ENCODE data around the gene NUMB. TPM values are rescaled to one million over a fixed set of nuclear protein-coding genes. Genes with fewer than 3 reads are reported as not detected.

Gene NUMB
- total RNA-seq, 2 donors from 2014 or later: 79.9 to 85.2 TPM

DNA sequence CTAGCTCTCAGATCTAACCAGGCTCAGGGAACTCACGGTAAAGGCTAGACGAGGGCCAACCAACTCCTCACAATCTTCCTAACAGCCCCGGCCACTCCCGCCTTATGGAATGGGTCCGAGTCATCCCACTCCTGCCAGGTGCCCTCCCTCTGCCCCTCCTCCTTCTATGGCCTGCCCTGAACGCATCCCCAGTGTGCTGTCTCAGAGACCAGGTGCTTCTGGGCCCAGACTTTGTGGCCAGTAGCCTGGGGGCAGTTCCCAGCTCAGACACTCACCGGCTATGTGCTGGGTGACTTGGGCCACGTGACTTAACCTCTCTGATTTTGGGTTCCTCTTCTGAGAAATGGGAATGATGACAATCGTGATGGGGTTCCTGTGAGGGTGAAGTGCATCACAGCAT, 198.5 kb downstream of the NUMB start:
- WGBS, 2 experiments (ENCODE audit: insufficient coverage in 1 of 2, insufficient read length in 1 of 2): 86 to 94% methylated on average over 3 to 9 of the region's 9 CpGs
- no peak overlapping the region for H3K27ac ChIP-seq (ENCODE audit: low read depth, low read length)
- Mint-ChIP-seq H3K4me3 (no peak overlapping the region), H3K9me3 (no peaks in the 10 kb centered on the region), H3K4me1 (no peaks in the 10 kb centered on the region), H3K27ac (no peak overlapping the region), H3K27me3 (ENCODE audit: insufficient read depth) (no peaks in the 10 kb centered on the region), H3K36me3 (ENCODE audit: low read depth) (peaks cover 2% of the 10 kb centered on the region)
- no peaks in the 10 kb centered on the region for H3K4me1 ChIP-seq (ENCODE audit: control insufficient read depth, insufficient read depth, low read length)
- no peak overlapping the region for H3K4me3 ChIP-seq (ENCODE audit: low read length)
- H3K27me3 ChIP-seq (ENCODE audit: control insufficient read depth, insufficient read depth, low read length, poor library complexity, severe bottlenecking): no peaks in the 10 kb centered on the region
- no peak overlapping the region for H3K9ac ChIP-seq (ENCODE audit: extremely low read depth, low read length, poor library complexity, severe bottlenecking)
- DNase-seq: no peak
- H3K36me3 ChIP-seq (ENCODE audit: control insufficient read depth, insufficient read depth, low read length): no peaks in the 10 kb centered on the region
- TF ChIP-seq, protein P1, sequence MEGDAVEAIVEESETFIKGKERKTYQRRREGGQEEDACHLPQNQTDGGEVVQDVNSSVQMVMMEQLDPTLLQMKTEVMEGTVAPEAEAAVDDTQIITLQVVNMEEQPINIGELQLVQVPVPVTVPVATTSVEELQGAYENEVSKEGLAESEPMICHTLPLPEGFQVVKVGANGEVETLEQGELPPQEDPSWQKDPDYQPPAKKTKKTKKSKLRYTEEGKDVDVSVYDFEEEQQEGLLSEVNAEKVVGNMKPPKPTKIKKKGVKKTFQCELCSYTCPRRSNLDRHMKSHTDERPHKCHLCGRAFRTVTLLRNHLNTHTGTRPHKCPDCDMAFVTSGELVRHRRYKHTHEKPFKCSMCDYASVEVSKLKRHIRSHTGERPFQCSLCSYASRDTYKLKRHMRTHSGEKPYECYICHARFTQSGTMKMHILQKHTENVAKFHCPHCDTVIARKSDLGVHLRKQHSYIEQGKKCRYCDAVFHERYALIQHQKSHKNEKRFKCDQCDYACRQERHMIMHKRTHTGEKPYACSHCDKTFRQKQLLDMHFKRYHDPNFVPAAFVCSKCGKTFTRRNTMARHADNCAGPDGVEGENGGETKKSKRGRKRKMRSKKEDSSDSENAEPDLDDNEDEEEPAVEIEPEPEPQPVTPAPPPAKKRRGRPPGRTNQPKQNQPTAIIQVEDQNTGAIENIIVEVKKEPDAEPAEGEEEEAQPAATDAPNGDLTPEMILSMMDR (conservative IDR thresholded peaks at IDR 0.05): no peak
- H3K9me3 ChIP-seq (ENCODE audit: control insufficient read depth, low read length): no peaks in the 10 kb centered on the region

DNA sequence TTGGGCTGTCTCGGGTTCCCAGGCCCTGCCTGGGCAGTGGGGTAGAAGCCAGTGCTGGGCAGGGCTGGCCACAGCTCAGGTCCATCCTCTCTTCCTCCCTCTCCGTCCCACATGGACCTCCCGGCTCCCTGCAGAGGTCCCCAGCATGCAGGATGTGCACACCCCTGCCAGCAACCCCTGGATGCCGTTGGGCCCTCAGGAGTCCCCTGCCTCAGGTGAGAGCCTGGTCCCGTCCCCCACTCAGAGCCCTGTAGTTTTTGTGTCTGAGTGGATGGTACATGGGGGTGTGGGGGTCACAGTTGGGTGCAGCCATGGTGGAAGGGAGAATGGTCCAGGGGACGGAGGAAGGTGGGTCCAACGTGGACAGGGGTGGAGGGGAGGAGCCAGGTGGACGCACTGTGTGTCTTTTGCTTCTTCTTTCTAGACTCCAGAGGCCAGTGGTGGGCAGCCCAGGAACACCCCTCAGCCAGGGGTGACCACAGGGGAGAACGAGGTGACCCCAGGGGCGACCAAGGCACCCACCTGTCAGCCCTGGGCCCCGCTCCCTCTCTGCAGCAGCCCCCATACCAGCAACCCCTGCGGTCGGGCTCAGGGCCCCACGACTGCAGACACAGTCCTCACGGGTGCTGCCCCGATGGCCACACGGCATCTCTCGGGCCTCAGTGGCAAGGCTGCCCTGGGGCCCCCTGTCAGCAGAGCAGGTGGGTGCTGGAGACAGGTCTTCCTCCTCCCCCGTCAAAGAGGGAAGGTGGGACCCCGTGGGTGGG, 199.3 kb downstream of the NUMB start:
- Histone ChIP-seq H3K27ac (ENCODE audit: low read depth, low read length) (no peak overlapping the region), H3K4me1 (ENCODE audit: control insufficient read depth, insufficient read depth, low read length) (no peaks in the 10 kb centered on the region), H3K4me3 (ENCODE audit: low read length) (no peak overlapping the region), H3K27me3 (ENCODE audit: control insufficient read depth, insufficient read depth, low read length, poor library complexity, severe bottlenecking) (no peaks in the 10 kb centered on the region), H3K9ac (ENCODE audit: extremely low read depth, low read length, poor library complexity, severe bottlenecking) (no peak overlapping the region), H3K36me3 (ENCODE audit: control insufficient read depth, insufficient read depth, low read length) (no peaks in the 10 kb centered on the region), H3K9me3 (ENCODE audit: control insufficient read depth, low read length) (no peaks in the 10 kb centered on the region)
- peaks cover 2% of the 10 kb centered on the region for H3K36me3 Mint-ChIP-seq (ENCODE audit: low read depth)
- H3K27me3 Mint-ChIP-seq (ENCODE audit: insufficient read depth): no peaks in the 10 kb centered on the region
- 91 to 95% methylated on average over 3 to 20 of the region's 20 CpGs for WGBS, 2 experiments (ENCODE audit: insufficient coverage in 1 of 2, insufficient read length in 1 of 2)
- no peak overlapping the region for H3K4me3 Mint-ChIP-seq
- no peaks in the 10 kb centered on the region for H3K9me3 Mint-ChIP-seq
- TF ChIP-seq, protein P1 (conservative IDR thresholded peaks at IDR 0.05): no peak
- no peaks in the 10 kb centered on the region for H3K4me1 Mint-ChIP-seq
- no peak for DNase-seq
- H3K27ac Mint-ChIP-seq: no peak overlapping the region

DNA sequence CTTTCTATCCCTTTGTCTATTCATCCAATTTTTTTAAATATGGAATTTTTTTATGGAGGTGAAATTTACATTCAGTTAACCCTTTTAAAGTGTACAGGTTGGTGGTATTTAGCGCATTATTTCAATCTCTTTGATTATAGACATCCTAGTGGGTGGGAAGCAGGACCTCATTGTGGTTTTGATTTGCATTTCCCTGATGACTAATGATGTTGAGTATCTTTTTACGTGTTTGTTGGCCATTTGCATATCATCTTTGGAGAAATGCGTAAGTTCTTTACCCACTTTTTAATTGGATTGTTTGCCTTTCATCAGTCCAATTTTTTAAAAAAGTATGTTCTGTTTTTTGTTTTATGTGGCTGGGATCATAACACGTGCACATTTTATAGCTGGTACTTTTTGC, 200.3 kb downstream of the NUMB start:
- Histone ChIP-seq H3K9me3 (ENCODE audit: control insufficient read depth, low read length) (no peaks in the 10 kb centered on the region), H3K9ac (ENCODE audit: extremely low read depth, low read length, poor library complexity, severe bottlenecking) (no peak overlapping the region), H3K4me1 (ENCODE audit: control insufficient read depth, insufficient read depth, low read length) (no peaks in the 10 kb centered on the region), H3K27ac (ENCODE audit: low read depth, low read length) (no peak overlapping the region), H3K36me3 (ENCODE audit: control insufficient read depth, insufficient read depth, low read length) (no peaks in the 10 kb centered on the region), H3K27me3 (ENCODE audit: control insufficient read depth, insufficient read depth, low read length, poor library complexity, severe bottlenecking) (no peaks in the 10 kb centered on the region), H3K4me3 (ENCODE audit: low read length) (no peak overlapping the region)
- no peaks in the 10 kb centered on the region for H3K27me3 Mint-ChIP-seq (ENCODE audit: insufficient read depth)
- 98 to 100% methylated on average over 3 to 4 of the region's 4 CpGs for WGBS, 2 experiments (ENCODE audit: insufficient coverage in 1 of 2, insufficient read length in 1 of 2)
- peaks cover 2% of the 10 kb centered on the region for H3K36me3 Mint-ChIP-seq (ENCODE audit: low read depth)
- H3K4me1 Mint-ChIP-seq: no peaks in the 10 kb centered on the region
- H3K27ac Mint-ChIP-seq: no peak overlapping the region
- no peaks in the 10 kb centered on the region for H3K9me3 Mint-ChIP-seq
- no peak overlapping the region for H3K4me3 Mint-ChIP-seq
- TF ChIP-seq, protein P1 (conservative IDR thresholded peaks at IDR 0.05): no peak
- no peak for DNase-seq
